AG04450 (cell line): Measurements from ENCODE around the gene SEMA4D. TPM values are rescaled to one million over a fixed set of nuclear protein-coding genes. Genes with fewer than 3 reads are reported as not detected.

Experiments used
- CTCF ChIA-PET: fragments of 300-600, 350-600 bp; formaldehyde crosslinking; extraction: SDS; loops from one replicate; lab custom pipeline; 2022; ENCODE audit warnings: antibody characterized with exemption, inconsistent platforms; lab: Charles Lee
- POLR2A ChIA-PET: fragments of 350-600 bp; formaldehyde crosslinking; extraction: SDS; loops from one replicate; lab custom pipeline; 2021; ENCODE audit warnings: antibody characterized with exemption, inconsistent platforms; lab: Yijun Ruan, JAX
- DNase-seq: peaks from one replicate; pipeline ENCODE4 v3.0.0-alpha.2; 2011; ENCODE audit warnings: low read depth, low spot score
- H3K27ac ChIP-seq: one replicate; pipeline ENCODE4 v1.5.1; 2012; ENCODE audit warnings: low read depth, low read length, control low read depth
- H3K27me3 ChIP-seq: one replicate; pipeline ENCODE4 v1.6.0; 2012; ENCODE audit warnings: low read length; ENCODE audit not compliant: control insufficient read depth, insufficient read depth
- H3K4me3 ChIP-seq: 2 replicates; pipeline ENCODE4 v1.5.1; 2011; ENCODE audit warnings: mild to moderate bottlenecking, low read depth, low read length, control low read depth
- H3K9me3 ChIP-seq: 2 replicates; pipeline ENCODE4 v1.5.1; 2012; ENCODE audit warnings: low read length; ENCODE audit not compliant: control insufficient read depth, insufficient read depth
- CTCF ChIP-seq: IDR thresholded peaks from 2 replicates; pipeline ENCODE4 v1.5.1; 2011; ENCODE audit warnings: low read depth, low read length, control low read depth, inconsistent platforms
- polyA plus RNA-seq: library from polyadenylated mRNA; depleted of rRNA; stranded (reverse); fragments of >200 nt; gene quantifications from 2 replicates; pipeline ENCODE4 v1.2.3, GENCODE V29; 2011

SEMA4D gene
- polyA plus RNA-seq, 1 experiment, result 2.8 TPM

DNA sequence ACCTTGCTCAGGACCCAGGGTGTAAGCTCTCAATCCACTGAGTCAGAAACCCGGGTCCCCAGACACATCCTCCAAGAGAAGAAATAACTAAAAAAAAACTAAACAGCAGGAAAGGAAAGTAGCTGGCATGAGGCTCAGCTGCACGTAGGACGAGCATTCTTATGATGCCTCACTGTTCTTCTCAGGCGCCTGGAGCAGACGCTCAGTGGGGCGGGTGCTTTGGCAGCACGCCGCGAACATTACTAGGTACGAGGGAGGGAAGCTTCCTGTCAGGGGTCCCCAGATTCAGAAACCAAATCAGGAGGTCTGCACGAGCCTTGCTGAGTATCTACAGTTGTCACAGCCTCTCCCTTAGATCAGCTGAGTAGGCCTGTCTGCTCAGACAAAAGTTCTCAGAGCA lies 93.8 kb downstream of the SEMA4D start:
- no peak for TF ChIP-seq CTCF
- H3K27ac ChIP-seq, result no peak overlapping the region
- ChIA-PET CTCF (no interaction called here), POLR2A (no interaction called here)
- peaks cover 3% of the 10 kb centered on the region; the same call in 1 of the 2 replicates for H3K9me3 ChIP-seq
- no peak overlapping the region for H3K4me3 ChIP-seq
- no peak for DNase-seq
- H3K27me3 ChIP-seq, result no peaks in the 10 kb centered on the region

GRCh38 chr9:89402695-89403427 lies 95.1 kb downstream of the SEMA4D start:
- H3K27ac ChIP-seq, result no peak overlapping the region
- no peak for TF ChIP-seq CTCF
- CTCF ChIA-PET, result interaction anchor here (1.2 kb wide), 1 partner anchor 13 kb away, joined by 4 read pairs; no protein-coding TSS in a partner anchor
- H3K9me3 ChIP-seq, result peaks cover 3% of the 10 kb centered on the region; the same call in 1 of the 2 replicates
- DNase-seq, result no peak
- no peaks in the 10 kb centered on the region for H3K27me3 ChIP-seq
- H3K4me3 ChIP-seq, result no peak overlapping the region
- POLR2A ChIA-PET, result no interaction called here

GRCh38 chr9:89400403-89401116 lies 97.4 kb downstream of the SEMA4D start:
- CTCF ChIA-PET, result no interaction called here
- Histone ChIP-seq H3K27me3 (no peaks in the 10 kb centered on the region), H3K27ac (no peak overlapping the region), H3K9me3 (no peaks in the 10 kb centered on the region), H3K4me3 (no peak overlapping the region)
- no peak for TF ChIP-seq CTCF
- POLR2A ChIA-PET, result no interaction called here
- DNase-seq, result no peak

GRCh38 chr9:89398621-89399020 lies 99.3 kb downstream of the SEMA4D start:
- no peak for DNase-seq
- POLR2A ChIA-PET, result no interaction called here
- no peak overlapping the region for H3K27ac ChIP-seq
- H3K9me3 ChIP-seq, result no peaks in the 10 kb centered on the region
- CTCF ChIA-PET, result no interaction called here
- H3K27me3 ChIP-seq, result no peaks in the 10 kb centered on the region
- no peak for TF ChIP-seq CTCF
- no peak overlapping the region for H3K4me3 ChIP-seq

DNA sequence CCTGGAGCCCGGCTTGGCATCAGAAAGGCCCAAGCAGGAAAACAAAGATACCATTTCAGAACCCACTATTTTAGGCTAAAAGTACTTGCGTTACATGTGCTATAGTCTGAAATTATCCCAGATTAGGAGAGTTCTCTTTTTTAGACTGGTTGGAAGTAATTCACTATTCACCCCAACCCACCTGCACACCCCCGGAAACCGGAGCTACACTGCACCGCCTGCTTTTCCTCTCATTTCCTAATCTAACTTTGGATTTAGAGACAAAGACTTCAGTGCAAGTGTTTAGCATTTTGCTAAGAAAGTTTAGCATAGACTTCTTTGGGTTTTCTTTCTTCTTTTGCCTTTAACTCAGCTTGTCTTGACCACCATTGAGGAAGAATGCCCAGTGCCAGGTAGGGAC lies 100.4 kb downstream of the SEMA4D start:
- CTCF ChIA-PET, result no interaction called here

More for the DNA sequence above, 100.4 kb downstream of the SEMA4D start:
- no peak for TF ChIP-seq CTCF
- DNase-seq, result no peak
- Histone ChIP-seq H3K27me3 (no peaks in the 10 kb centered on the region), H3K9me3 (no peaks in the 10 kb centered on the region), H3K27ac (no peak overlapping the region), H3K4me3 (no peak overlapping the region)
- POLR2A ChIA-PET, result interaction anchor here (0.5 kb wide), 1 partner anchor 15 kb away, joined by 3 read pairs; no protein-coding TSS in a partner anchor
